GM21737 (cell line): ENCODE data around the gene GTF2IRD1.
"Not testable (repeated sequence)": the region's sequence is repeated elsewhere in the genome, so short reads cannot be mapped to it uniquely, and the experiment has no call there.

Source experiments
- ATAC-seq: cut with Tn5 transposase; IDR thresholded peaks from one replicate; pipeline ENCODE4 v1.9.1; 2021; ENCODE audit warnings: mild to moderate bottlenecking, moderate library complexity; ENCODE audit not compliant: unreplicated experiment

Gene GTF2IRD1

GRCh38 chr7:74430961-74431466, 22.7 kb upstream of the GTF2IRD1 start:
- ATAC-seq = no peak

- ATAC-seq = not testable (repeated sequence)
Observed at GRCh38 chr7:74437291-74437571, 16.5 kb upstream of the GTF2IRD1 start.

GRCh38 chr7:74438327-74438726, 15.4 kb upstream of the GTF2IRD1 start:
- no peak for ATAC-seq

- ATAC-seq = no peak
Observed at GRCh38 chr7:74439541-74439940, 14.2 kb upstream of the GTF2IRD1 start.

GRCh38 chr7:74440143-74440542, 13.6 kb upstream of the GTF2IRD1 start:
- not testable (repeated sequence) for ATAC-seq

- no peak for ATAC-seq
Observed at GRCh38 chr7:74441801-74442200, 11.9 kb upstream of the GTF2IRD1 start.

- ATAC-seq = no peak
Observed at GRCh38 chr7:74443543-74444247, 10.0 kb upstream of the GTF2IRD1 start.

GRCh38 chr7:74449144-74449543, 4.6 kb upstream of the GTF2IRD1 start:
- no peak for ATAC-seq

GRCh38 chr7:74449809-74450397, 3.8 kb upstream of the GTF2IRD1 start:
- no peak for ATAC-seq

- ATAC-seq = no peak
Observed at GRCh38 chr7:74452748-74453321, 871 bp upstream of the GTF2IRD1 start.

GRCh38 chr7:74454021-74454924, 567 bp downstream of the GTF2IRD1 start:
- ATAC-seq = no peak

GRCh38 chr7:74454925-74455288, 1.2 kb downstream of the GTF2IRD1 start:
- ATAC-seq = no peak

- no peak for ATAC-seq
Observed at GRCh38 chr7:74455291-74455804, 1.6 kb downstream of the GTF2IRD1 start.

- no peak for ATAC-seq
Observed at GRCh38 chr7:74455928-74456327, 2.2 kb downstream of the GTF2IRD1 start.

GRCh38 chr7:74457007-74457406, 3.3 kb downstream of the GTF2IRD1 start:
- no peak for ATAC-seq

GRCh38 chr7:74461970-74462706, 8.4 kb downstream of the GTF2IRD1 start:
- no peak for ATAC-seq

GRCh38 chr7:74462707-74463100, 9.0 kb downstream of the GTF2IRD1 start:
- ATAC-seq = no peak

- ATAC-seq = no peak
Observed at GRCh38 chr7:74464931-74465886, 11.5 kb downstream of the GTF2IRD1 start.

GRCh38 chr7:74466196-74466813, 12.6 kb downstream of the GTF2IRD1 start:
- no peak for ATAC-seq
